Skin epidermis (tissue), 12 donors: ENCODE measurements around the gene ASTN2.

Experiments
- H3K27ac ChIP-seq, 21 experiments: fragments of 200-600 bp; sonication (generic) in 11 of 21; one replicate each; pipeline ENCODE4 v1.5.0; 2020; ENCODE audit warnings: mild to moderate bottlenecking in 3 of 21, inconsistent platforms in 2 of 21, moderate library complexity in 2 of 21
- H3K4me3 ChIP-seq, 7 experiments: fragments of 200-600 bp; sonication (generic) in 2 of 7; one replicate each; pipeline ENCODE4 v1.5.0; 2020; ENCODE audit warnings: inconsistent platforms in 2 of 7, mild to moderate bottlenecking in 2 of 7, moderate library complexity in 1 of 7

Gene ASTN2

DNA sequence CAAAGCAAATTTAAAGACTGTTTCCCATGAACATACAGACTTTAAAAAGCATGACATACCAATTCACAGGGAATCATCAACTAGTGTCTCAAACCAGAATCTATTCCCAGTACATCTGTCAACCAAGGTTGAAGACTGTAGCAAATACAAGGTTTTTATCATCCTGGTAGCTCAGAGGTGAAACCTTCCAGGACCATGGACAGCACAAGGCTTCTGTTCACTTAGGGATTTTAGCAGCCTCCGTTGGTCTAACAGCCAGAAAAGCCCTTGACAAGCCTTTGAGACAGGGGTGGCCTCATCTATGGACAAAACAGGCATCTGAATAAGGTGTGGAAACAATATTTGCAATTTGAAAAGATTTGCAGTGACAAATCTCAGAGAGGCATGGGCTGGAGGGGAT, 608.8 kb downstream of the ASTN2 start:
- Histone ChIP-seq H3K27ac (no peak overlapping the region), H3K4me3 (no peak overlapping the region)

DNA sequence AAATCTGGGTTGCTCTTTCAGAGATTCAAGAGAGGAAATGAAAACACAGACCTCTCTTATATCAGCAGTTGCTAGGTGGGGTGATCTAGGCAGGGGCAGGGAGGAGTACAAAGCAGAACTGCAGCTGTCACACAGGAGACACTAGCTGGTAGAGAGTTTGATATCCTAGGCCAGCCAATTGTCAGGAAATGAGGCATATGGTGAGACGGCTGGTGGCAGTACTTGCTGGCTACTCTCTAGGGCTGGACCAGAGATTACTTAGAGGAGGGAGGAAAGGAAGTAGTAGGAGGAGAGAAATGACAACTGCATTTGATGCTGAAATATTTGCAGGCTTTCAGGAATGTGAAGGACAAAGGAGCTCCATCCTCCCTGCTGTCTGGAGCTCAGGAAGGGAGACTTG, 614.0 kb downstream of the ASTN2 start:
- Histone ChIP-seq H3K4me3 (no peak overlapping the region), H3K27ac (no peak overlapping the region)

- Histone ChIP-seq H3K27ac (no peak overlapping the region), H3K4me3 (no peak overlapping the region)
Measured at GRCh38 chr9:116800074-116800473, 614.8 kb downstream of the ASTN2 start.

DNA sequence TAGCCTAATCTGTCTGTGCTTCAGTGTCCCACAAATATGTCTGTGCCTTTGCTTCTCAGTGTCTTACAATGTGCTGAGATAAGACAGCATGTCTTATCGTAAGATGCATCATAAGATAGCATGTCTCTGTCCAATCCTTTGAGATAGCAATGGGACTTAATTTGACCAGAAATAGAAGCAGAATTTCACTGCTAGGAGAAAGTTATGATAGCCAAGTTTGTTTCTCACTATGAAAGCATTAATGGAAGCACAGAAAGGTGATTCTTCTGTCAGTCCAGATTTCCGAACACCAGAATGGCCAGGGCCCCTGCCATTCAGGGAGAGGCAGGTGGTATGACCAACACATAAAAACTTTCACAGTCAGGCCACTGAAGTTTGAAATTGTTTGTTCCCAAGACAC, 616.3 kb downstream of the ASTN2 start:
- Histone ChIP-seq H3K27ac (no peak overlapping the region), H3K4me3 (no peak overlapping the region)

GRCh38 chr9:116797276-116797675, 617.6 kb downstream of the ASTN2 start:
- H3K27ac ChIP-seq: no peak overlapping the region
- H3K4me3 ChIP-seq: no peak overlapping the region

- no peak overlapping the region for H3K27ac ChIP-seq
Measured at GRCh38 chr9:116796669-116797068, 618.2 kb downstream of the ASTN2 start.

GRCh38 chr9:116795821-116796220, 619.0 kb downstream of the ASTN2 start:
- Histone ChIP-seq H3K27ac (no peak overlapping the region), H3K4me3 (no peak overlapping the region)

More at GRCh38 chr9:116796669-116797068, 618.2 kb downstream of the ASTN2 start:
- no peak overlapping the region for H3K4me3 ChIP-seq

GRCh38 chr9:116792271-116792670, 622.6 kb downstream of the ASTN2 start:
- Histone ChIP-seq H3K4me3 (no peak overlapping the region), H3K27ac (no peak overlapping the region)

DNA sequence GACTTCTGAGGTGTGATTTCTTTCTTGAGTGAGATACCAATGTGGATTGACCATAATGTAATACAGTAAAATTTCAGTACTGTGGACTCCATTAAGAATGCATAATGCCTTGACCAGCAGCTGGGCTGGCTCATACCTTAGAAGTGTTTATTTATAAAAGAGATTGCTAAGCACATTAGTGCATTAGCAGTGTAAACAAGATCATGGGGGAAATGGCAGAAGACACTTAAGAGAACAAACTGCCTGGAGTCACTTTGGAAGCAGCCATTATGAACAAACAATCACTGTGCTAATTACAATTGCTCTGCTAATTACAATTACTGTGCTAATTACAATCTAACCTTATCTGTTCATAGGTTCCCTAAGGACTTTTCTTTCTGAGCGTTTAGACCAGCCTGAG, 623.5 kb downstream of the ASTN2 start:
- Histone ChIP-seq H3K27ac (no peak overlapping the region), H3K4me3 (no peak overlapping the region)

DNA sequence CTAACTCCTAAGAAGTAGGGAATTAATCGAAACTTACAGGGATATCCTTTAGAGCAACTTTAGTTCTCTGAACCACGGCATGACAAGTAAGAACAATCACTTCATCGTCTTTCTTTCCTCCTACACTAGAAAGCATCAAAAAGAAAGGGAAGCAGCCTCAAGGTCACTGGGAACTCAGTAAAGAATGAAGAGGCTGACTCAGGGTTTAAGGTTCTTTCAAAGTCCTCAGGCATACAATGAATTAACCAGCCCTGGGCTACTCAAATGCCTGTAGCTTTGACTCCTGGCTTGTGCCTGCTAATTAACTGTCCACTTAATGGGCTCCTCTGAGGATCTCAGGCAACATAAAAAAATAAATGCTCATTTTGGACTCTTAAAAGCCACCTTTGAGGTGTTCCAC, 625.8 kb downstream of the ASTN2 start:
- no peak overlapping the region for H3K27ac ChIP-seq
- H3K4me3 ChIP-seq: no peak overlapping the region

GRCh38 chr9:116786737-116787136, 628.1 kb downstream of the ASTN2 start:
- H3K27ac ChIP-seq: no peak overlapping the region
- no peak overlapping the region for H3K4me3 ChIP-seq

DNA sequence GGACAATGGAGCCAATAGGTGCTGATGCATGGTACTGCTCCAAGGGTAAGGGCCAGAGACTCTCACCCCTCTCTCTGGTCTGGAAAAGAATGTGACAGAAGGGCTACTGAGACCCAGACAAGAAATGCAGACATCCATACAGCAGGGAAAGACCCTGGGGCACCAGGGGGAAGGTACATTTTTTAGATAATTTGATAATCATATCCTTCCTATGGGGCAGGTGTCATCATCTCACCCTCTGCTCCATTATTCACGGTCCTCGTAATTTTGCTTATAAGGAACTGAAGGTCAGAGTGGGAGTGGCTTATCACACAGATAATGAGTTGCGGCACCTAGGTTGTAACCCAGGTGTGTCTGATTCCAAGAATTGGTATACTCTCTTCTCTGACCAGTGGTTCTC, 637.7 kb downstream of the ASTN2 start:
- Histone ChIP-seq H3K4me3 (no peak overlapping the region), H3K27ac (no peak overlapping the region)

DNA sequence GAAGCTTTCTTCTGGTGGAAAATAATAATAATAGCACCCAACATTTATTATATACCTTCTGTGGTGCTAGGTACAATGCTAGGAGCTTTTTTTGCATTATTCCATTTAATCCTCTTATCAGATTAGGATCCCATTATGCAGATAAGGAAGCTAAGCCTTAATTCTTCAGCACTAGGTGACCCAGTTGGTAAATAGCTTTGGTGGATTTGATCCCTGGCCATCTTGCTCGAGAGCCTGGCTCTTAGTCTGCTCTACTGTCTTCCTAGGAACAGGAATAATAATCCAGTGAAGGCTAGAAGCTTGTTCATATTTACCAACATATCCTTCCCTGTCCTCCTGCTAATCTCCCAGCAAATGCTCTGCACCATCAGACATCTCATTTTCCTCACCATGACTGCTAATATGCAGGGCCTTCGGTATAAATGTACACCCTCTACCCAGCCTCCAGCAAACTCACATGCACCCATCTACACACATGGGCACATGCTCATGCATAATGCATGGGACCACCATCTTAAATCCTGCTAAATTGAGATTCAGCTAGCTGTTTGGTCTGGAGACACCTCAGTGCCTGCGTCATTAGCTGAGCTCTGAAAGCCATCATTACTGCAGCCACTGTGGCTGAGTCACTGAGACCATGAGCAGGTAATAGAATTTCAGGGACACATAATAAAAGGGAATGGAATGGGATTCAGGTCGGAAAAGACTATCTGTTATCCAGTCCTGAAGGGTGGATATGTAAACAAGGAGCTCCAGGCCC, 640.3 kb downstream of the ASTN2 start:
- no peak overlapping the region for H3K4me3 ChIP-seq
- H3K27ac ChIP-seq: no peak overlapping the region

- Histone ChIP-seq H3K27ac (no peak overlapping the region), H3K4me3 (no peak overlapping the region)
Measured at GRCh38 chr9:116767219-116767618, 647.6 kb downstream of the ASTN2 start.

GRCh38 chr9:116765011-116765410, 649.8 kb downstream of the ASTN2 start:
- H3K27ac ChIP-seq: no peak overlapping the region

DNA sequence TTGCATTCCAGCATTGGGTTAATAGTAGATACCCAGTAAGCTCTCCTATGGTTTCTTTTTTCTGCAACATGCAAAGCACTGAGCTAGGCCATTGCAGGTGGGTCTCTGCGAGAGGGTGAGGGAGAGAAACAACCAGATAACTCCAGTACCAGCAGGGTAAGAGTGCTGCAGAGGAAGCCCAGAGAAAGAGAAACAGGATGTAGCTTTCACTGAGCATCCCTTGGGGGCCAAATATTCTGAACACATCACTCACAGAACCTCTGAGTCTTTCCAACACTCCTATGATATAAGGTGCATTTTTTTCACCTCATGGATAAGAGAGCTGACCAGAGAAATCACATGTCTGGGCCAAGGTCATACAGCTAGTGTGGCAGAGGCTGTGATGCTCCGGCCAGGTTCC, 651.1 kb downstream of the ASTN2 start:
- no peak overlapping the region for H3K27ac ChIP-seq
- H3K4me3 ChIP-seq: no peak overlapping the region

More at GRCh38 chr9:116765011-116765410, 649.8 kb downstream of the ASTN2 start:
- H3K4me3 ChIP-seq: no peak overlapping the region

GRCh38 chr9:116760636-116761035, 654.2 kb downstream of the ASTN2 start:
- no peak overlapping the region for H3K4me3 ChIP-seq
- H3K27ac ChIP-seq: no peak overlapping the region

GRCh38 chr9:116757030-116757429, 657.8 kb downstream of the ASTN2 start:
- Histone ChIP-seq H3K4me3 (no peak overlapping the region), H3K27ac (no peak overlapping the region)

DNA sequence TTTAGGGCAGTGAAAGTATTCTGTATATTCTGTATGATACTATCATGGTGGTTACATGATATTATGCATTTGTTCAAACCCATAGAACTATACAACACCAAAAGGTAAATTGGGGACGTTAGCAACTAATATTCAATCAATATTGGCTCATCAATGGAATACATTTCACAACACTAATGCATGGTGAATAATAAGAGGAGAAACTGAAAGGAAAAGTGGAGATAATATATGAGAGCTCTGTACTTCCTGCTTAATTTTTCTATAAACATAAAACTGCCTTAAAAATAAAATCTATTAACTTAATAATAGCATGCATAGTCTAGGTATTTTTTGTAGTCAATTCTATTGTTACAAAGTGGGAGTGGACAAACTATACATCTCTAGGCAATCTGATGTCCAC, 661.5 kb downstream of the ASTN2 start:
- no peak overlapping the region for H3K4me3 ChIP-seq
- no peak overlapping the region for H3K27ac ChIP-seq

DNA sequence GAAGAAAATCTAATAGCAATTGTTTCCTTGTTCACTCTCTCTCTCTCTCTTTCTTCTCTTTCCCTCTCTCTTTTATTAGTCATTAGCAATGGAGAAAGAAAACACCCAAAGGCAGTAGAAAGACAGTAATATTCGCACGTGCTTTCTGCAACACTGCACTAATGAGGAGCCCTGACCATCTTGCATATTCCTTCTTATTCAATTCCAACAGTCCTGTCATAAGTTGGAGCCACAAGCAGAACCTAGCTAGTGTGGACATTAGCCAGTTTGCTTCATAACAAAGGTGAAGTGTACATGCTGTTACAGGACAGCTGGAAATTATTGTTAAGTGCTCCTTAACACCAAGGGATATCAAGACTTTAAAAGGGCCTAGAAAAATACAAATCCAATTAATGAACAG, 664.3 kb downstream of the ASTN2 start:
- Histone ChIP-seq H3K4me3 (no peak overlapping the region), H3K27ac (no peak overlapping the region)

GRCh38 chr9:116749772-116750171, 665.1 kb downstream of the ASTN2 start:
- H3K27ac ChIP-seq: no peak overlapping the region
- H3K4me3 ChIP-seq: no peak overlapping the region

GRCh38 chr9:116749176-116749575, 665.7 kb downstream of the ASTN2 start:
- H3K27ac ChIP-seq: no peak overlapping the region
- no peak overlapping the region for H3K4me3 ChIP-seq
